Limb (tissue), 2 donors: Measurements from ENCODE around the gene MDM2.

Experiments used
- DNase-seq, 2 donors: peaks; one replicate each; pipeline ENCODE4 v3.0.0-alpha.2; 2016; ENCODE audit errors: extremely low spot score in 2 of 2

Gene MDM2

GRCh38 chr12:68876461-68876860 lies 68.5 kb downstream of the MDM2 start:
- no peak for DNase-seq

GRCh38 chr12:68877583-68877982 lies 69.6 kb downstream of the MDM2 start:
- no peak for DNase-seq

- no peak for DNase-seq
These were observed 70.3 kb downstream of the MDM2 start for GRCh38 chr12:68878283-68878682.

GRCh38 chr12:68878846-68879245 lies 70.9 kb downstream of the MDM2 start:
- no peak for DNase-seq

GRCh38 chr12:68880660-68881325 lies 72.8 kb downstream of the MDM2 start:
- no peak for DNase-seq

GRCh38 chr12:68882251-68882964 lies 74.4 kb downstream of the MDM2 start:
- DNase-seq: no peak

- no peak for DNase-seq
These were observed 75.2 kb downstream of the MDM2 start for GRCh38 chr12:68883151-68883550.

GRCh38 chr12:68884251-68884650 lies 76.3 kb downstream of the MDM2 start:
- no peak for DNase-seq

GRCh38 chr12:68885381-68885780 lies 77.4 kb downstream of the MDM2 start:
- DNase-seq: no peak

GRCh38 chr12:68886636-68887572 lies 78.9 kb downstream of the MDM2 start:
- DNase-seq: no peak

- DNase-seq: no peak
These were observed 79.7 kb downstream of the MDM2 start for GRCh38 chr12:68887641-68888040.

GRCh38 chr12:68888243-68888642 lies 80.3 kb downstream of the MDM2 start:
- DNase-seq: no peak

GRCh38 chr12:68890701-68891113 lies 82.7 kb downstream of the MDM2 start:
- DNase-seq: no peak

- no peak for DNase-seq
These were observed 83.2 kb downstream of the MDM2 start for GRCh38 chr12:68891141-68891540.

GRCh38 chr12:68893201-68893600 lies 85.2 kb downstream of the MDM2 start:
- no peak for DNase-seq

GRCh38 chr12:68893741-68894140 lies 85.8 kb downstream of the MDM2 start:
- no peak for DNase-seq

GRCh38 chr12:68894276-68894855 lies 86.4 kb downstream of the MDM2 start:
- no peak for DNase-seq

- no peak for DNase-seq
These were observed 89.0 kb downstream of the MDM2 start for GRCh38 chr12:68896881-68897540.

GRCh38 chr12:68899251-68899771 lies 91.3 kb downstream of the MDM2 start:
- no peak for DNase-seq

- DNase-seq: no peak
These were observed 92.3 kb downstream of the MDM2 start for GRCh38 chr12:68900241-68900640.
